ENCODE results near the gene CATSPERE. TPM values are rescaled to one million over a fixed set of nuclear protein-coding genes. Genes with fewer than 3 reads are reported as not detected.

The CATSPERE gene
- total and polyA plus RNA-seq, 9 of the 15 experiments (the other 6 are each of a cell fraction or from before 2014, with no cell fraction given) = 0.06 to 0.16 (median 0.09) TPM; not detected in 3

- TF ChIP-seq REST (IDR thresholded peaks at IDR 0.05; ENCODE audit: borderline replicate concordance) (no peak), REST (CRISPR knock-in tag; IDR thresholded peaks at IDR 0.05; ENCODE audit: low read depth) (no peak), SNIP1 (IDR thresholded peaks at IDR 0.05; ENCODE audit: low read depth) (no peak), ZBTB9 (CRISPR knock-in tag; IDR thresholded peaks at IDR 0.05) (0 out of 2 replicates have a peak, but pooled peaks have one; percentile 57), CEBPZ (IDR thresholded peaks at IDR 0.05; ENCODE audit: borderline replicate concordance, low read depth, low read length) (no peak), DPF2 (IDR thresholded peaks at IDR 0.05) (0 out of 2 replicates have a peak, but pooled peaks have one; percentile 20), HDAC6 (IDR thresholded peaks at IDR 0.05; ENCODE audit: low read depth, low read length) (no peak), ARNT (IDR thresholded peaks at IDR 0.05) (peak in 1 of 2 experiments; percentile 24; a peak in 1 of 4 replicates), HMG20A (CRISPR knock-in tag; conservative IDR thresholded peaks at IDR 0.05) (no peak), FOXA3 (CRISPR knock-in tag; conservative IDR thresholded peaks at IDR 0.05 in 1 of 2, IDR thresholded peaks at IDR 0.05 in 1 of 2) (no peak), FOXM1 (IDR thresholded peaks at IDR 0.05; ENCODE audit: low read depth) (0 out of 2 replicates have a peak, but pooled peaks have one; percentile 11), FOXM1 (CRISPR knock-in tag; IDR thresholded peaks at IDR 0.05; ENCODE audit: low read depth) (no peak), DLX4 (CRISPR knock-in tag; IDR thresholded peaks at IDR 0.05) (no peak)
Measured at GRCh38 chr1:244450597-244451538, 10.2 kb upstream of the CATSPERE start (continued).
